NB4 (cell line): ENCODE data around the gene AFAP1L2.

Experiments
- MYC ChIP-seq: IDR thresholded peaks from 2 replicates; pipeline ENCODE4 v1.6.1; 2011; ENCODE audit warnings: low read depth, low read length
- POLR2A ChIP-seq: IDR thresholded peaks from 2 replicates; pipeline ENCODE4 v1.6.1; 2011; ENCODE audit warnings: mild to moderate bottlenecking; ENCODE audit not compliant: insufficient read length; ENCODE audit errors: extremely low read depth
- TF ChIP-seq, protein P1 (sequence below): IDR thresholded peaks from one replicate; pipeline ENCODE4 v1.5.1; 2012; ENCODE audit warnings: low read depth, low read length
- TF ChIP-seq, protein P2 (sequence below): IDR thresholded peaks from 2 replicates; pipeline ENCODE4 v1.6.1; 2011; ENCODE audit warnings: low read depth, low read length

DNA sequence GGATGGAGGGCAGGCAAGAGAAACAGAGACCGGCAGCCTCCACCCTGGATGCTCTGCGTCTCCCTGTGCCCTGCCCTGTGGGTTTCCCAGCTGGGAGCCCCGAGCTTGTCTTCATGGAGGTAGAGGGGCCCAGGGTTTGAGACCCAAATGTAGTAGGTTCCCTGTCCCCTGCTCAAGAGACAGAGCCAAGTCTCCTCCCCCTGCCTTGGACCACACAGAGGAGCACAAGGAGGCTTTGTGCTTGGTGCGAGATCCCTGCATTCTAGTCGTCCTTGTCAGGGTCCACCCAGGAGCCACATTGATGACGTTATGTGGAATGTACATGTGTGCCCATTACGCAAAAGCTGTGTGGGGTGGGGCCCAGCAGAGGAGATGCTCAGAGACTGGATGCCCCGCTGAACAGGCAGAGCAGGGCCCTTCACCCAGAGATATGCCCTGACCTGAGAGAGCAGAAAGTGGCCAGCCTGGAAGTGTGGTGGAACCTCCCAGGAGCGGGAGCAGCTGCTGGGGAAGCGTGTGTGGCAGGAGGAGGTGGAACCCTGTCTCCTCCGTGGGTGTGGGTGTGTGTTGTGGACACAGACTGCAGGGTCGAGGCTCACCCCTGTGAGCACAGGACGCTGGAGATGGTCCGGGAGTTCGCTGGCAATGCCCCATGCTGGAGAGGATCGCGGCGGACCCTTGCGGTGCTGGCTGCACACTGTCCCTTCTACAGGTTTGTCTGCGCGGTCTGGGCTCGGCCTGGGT is 126.0 kb downstream of the AFAP1L2 start:
- TF ChIP-seq, protein P1, sequence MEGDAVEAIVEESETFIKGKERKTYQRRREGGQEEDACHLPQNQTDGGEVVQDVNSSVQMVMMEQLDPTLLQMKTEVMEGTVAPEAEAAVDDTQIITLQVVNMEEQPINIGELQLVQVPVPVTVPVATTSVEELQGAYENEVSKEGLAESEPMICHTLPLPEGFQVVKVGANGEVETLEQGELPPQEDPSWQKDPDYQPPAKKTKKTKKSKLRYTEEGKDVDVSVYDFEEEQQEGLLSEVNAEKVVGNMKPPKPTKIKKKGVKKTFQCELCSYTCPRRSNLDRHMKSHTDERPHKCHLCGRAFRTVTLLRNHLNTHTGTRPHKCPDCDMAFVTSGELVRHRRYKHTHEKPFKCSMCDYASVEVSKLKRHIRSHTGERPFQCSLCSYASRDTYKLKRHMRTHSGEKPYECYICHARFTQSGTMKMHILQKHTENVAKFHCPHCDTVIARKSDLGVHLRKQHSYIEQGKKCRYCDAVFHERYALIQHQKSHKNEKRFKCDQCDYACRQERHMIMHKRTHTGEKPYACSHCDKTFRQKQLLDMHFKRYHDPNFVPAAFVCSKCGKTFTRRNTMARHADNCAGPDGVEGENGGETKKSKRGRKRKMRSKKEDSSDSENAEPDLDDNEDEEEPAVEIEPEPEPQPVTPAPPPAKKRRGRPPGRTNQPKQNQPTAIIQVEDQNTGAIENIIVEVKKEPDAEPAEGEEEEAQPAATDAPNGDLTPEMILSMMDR = no peak
- TF ChIP-seq, protein P2, sequence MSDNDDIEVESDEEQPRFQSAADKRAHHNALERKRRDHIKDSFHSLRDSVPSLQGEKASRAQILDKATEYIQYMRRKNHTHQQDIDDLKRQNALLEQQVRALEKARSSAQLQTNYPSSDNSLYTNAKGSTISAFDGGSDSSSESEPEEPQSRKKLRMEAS = no peak
- TF ChIP-seq MYC = no peak
- TF ChIP-seq POLR2A = no peak
